ENCODE measurements around the gene SNAP23. TPM values are rescaled to one million over a fixed set of nuclear protein-coding genes. Genes with fewer than 3 reads are reported as not detected.
"Not testable (repeated sequence)": the region's sequence is repeated elsewhere in the genome, so short reads cannot be mapped to it uniquely, and the experiment has no call there.

The SNAP23 gene
- total RNA-seq, 1 experiment from 2014 or later = 60.7 TPM

DNA sequence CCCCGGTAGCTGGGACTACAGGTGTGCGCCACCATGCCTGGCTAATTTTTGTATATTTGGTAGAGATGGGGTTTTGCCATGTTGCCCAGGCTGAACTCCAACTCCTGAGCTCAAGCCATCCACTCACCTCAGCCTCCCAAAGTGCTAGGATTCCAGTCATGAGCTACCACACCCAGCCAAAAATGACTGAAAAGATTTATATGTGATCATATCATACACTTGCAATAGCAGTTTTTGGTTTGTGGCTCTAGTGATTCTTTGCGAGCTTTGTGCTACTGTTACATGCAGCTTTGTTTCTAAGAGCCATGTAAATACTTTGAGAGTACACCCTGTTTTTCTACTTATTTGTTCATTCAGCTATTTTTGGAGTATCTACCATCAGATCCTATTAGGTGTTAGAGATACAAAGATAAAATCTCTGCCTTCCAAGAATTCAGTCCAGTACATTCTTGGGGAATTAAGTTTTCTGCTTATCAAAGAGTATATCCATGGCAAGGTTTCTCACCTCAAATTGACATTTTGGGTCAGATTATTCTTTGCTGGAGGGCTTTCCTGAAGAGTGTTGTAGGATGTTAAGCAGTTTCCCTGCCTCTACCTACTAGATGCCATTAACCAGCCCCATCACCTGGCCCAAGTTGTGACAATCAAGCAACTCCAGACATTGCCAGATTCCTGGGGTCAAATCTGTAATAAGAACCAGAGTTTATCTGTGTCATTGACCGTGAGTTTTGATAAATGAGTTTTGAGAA lies 15.0 kb downstream of the SNAP23 start:
- no peak overlapping the region for H3K4me3 ChIP-seq
- no peak overlapping the region for H3K27ac ChIP-seq

DNA sequence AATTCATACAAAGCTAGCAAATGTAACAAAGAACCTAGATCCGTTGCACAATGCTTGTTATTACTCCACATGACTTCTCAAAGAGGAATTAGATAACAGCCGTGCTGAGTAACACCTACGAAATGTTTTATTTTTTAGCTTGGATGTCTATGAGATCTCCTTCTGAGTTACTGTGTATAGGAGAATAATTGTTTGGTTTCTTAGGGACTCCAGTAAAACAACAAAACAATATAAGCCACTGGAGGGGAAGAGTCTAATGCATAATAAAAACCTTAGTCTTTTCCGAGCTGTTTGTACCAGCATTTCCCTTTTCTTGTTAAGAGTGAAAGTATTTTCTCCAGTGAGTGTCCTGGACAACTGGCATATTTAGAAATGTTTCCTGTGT lies 15.6 kb downstream of the SNAP23 start:
- no peaks in the 10 kb centered on the region for H3K27me3 ChIP-seq
- H3K9me3 ChIP-seq (replicated peaks) = no peaks in the 10 kb centered on the region
- no peak overlapping the region for H3K27ac ChIP-seq
- H3K36me3 ChIP-seq = peaks cover 13% of the 10 kb centered on the region; the same call in 1 of the 2 replicates
- no peak for DNase-seq
- H3K4me3 ChIP-seq = no peak overlapping the region
- H3K4me1 ChIP-seq = no peaks in the 10 kb centered on the region

More for the DNA sequence above, 15.0 kb downstream of the SNAP23 start:
- Histone ChIP-seq H3K27me3 (no peaks in the 10 kb centered on the region), H3K9me3 (replicated peaks) (no peaks in the 10 kb centered on the region), H3K4me1 (no peaks in the 10 kb centered on the region), H3K36me3 (peaks cover 10% of the 10 kb centered on the region; the same call in 1 of the 2 replicates)
- no peak for DNase-seq

DNA sequence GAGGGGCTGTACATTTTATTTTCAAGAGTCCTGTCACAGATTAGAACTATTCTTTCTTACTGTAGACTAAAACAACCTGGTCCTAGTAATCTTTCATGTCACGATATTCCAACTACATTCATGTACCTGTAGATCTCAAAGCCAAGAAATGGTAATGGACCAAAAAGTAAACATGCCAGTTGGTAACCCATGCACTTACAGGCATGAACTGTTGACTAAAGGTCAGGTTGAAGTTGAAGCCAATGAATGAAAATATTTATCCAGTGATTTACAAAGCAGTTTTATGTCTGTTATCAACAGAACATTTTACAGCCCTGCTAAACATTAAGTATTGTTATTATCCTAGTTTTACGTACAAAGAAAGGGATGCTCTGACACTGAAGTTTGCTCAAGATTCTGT lies 27.9 kb downstream of the SNAP23 start:
- no peaks in the 10 kb centered on the region for H3K9me3 ChIP-seq (replicated peaks)
- peaks cover 23% of the 10 kb centered on the region for H3K36me3 ChIP-seq
- H3K27me3 ChIP-seq = no peaks in the 10 kb centered on the region
- H3K4me3 ChIP-seq = no peak overlapping the region
- no peak overlapping the region for H3K27ac ChIP-seq
- H3K4me1 ChIP-seq = no peaks in the 10 kb centered on the region
- DNase-seq = no peak

DNA sequence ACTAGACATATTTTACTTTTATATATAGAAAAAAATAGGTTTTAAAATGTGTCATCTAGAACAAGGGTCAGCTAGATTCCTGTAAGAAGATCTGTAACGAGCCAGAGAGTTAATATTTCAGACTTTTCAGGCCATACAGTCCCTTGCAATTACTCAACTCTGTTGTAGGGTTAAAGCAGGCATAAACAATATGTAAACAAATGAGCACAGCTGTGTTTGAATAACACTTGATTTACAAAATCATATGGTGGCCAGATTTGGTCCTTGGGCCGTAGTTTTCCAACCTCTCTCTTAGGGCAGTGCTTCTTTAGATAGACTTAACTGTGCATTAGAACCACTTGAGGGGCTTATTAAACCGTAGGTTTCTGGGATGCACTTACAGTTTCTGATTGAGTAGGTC lies 33.5 kb downstream of the SNAP23 start:
- H3K4me3 ChIP-seq = no peak overlapping the region
- no peak for DNase-seq
- H3K27ac ChIP-seq = no peak overlapping the region
- no peaks in the 10 kb centered on the region for H3K9me3 ChIP-seq (replicated peaks)
- H3K36me3 ChIP-seq = peaks cover 13% of the 10 kb centered on the region
- H3K27me3 ChIP-seq = no peaks in the 10 kb centered on the region
- H3K4me1 ChIP-seq = no peaks in the 10 kb centered on the region

DNA sequence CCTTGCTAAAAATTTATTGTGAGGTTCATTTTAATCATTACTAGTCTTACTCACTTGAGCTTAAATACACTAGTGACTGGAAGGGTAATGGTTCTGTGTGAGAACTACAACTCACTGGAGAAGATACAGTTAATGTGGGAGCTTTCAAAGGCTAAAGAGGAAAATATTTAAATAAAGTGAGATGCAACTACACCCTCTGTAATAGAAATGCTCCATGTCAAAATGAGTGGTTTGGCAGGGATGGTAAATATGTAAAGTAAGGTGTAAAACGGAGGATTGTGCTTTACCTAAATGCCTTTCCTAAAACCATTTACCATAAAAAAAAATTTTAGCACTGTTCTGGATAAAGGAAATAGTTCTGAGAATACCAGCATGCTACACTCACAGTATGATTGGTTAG lies 37.8 kb downstream of the SNAP23 start:
- Histone ChIP-seq H3K27me3 (no peaks in the 10 kb centered on the region), H3K9me3 (replicated peaks) (no peaks in the 10 kb centered on the region), H3K27ac (no peak overlapping the region), H3K4me3 (no peak overlapping the region), H3K4me1 (no peaks in the 10 kb centered on the region), H3K36me3 (peaks cover 22% of the 10 kb centered on the region)
- no peak for DNase-seq

GRCh38 chr15:42544853-42545629 lies 49.6 kb downstream of the SNAP23 start:
- Histone ChIP-seq H3K27ac (no peak overlapping the region), H3K9me3 (replicated peaks) (no peaks in the 10 kb centered on the region), H3K4me1 (peaks cover 7% of the 10 kb centered on the region), H3K27me3 (no peaks in the 10 kb centered on the region), H3K4me3 (no peak overlapping the region), H3K36me3 (peaks cover 11% of the 10 kb centered on the region)
- DNase-seq = no peak

DNA sequence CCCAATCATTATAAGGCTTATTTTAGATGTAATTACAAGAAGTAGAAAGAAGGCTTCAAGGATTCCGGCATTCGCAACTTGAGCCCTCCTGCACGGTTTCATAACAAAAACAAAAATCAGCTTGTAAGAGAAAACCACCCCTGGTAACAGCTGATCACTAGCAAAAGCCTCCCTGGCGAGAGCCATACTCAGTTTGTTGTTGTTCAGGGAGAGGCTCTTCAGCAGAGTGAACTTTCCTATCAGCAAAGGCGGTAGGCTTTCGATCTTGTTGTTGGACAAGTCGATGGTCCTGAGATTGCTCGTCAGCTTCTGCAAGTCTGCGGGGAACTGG lies 52.4 kb downstream of the SNAP23 start:
- peak in 1 of 2 experiments; percentile 60 for DNase-seq

DNA sequence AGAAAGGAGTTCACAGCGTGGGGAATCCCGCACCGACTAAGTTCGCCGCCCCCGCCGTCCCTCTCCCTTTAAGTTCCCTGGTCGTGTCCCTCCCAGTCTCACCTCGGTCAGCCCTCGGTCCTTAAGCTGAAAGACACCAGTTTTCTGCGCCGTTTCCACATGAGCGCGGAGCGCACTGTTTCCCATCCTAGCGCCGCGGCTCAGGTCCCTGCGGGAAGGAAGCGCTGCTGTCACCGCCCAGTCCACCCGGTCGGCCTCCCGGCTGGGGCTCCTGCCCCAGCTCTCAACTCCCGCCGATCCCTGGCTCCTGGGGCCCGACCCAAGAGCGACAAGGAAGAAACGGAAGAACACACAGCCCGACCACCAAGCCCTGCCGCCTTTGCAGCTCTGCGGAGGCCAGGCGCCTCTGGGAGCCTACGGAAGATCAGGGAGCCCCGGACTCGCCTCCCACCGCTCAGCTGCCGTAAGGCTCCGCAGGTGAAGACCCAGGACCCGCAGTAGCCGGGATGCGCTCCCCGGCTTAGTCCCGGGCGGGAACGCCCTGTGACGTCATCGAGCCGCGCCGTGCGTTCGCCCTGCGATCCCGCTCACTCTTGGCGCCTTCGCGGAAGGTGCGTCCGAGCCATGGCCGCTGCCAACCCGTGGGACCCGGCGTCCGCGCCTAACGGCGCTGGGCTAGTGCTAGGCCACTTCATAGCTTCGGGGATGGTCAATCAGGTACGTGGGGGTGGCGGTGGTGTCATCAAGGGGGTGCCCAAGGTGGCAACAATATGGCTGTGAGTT lies 53.0 kb downstream of the SNAP23 start, which contains the start of the genes HAUS2 and LRRC57:
TSS of gene HAUS2 (plus strand) at position 590 of the 783 bp plus-strand sequence. CDS start at position 625, 35 bp downstream.
TSS of gene LRRC57 (minus strand) at position 545 of the 783 bp plus-strand sequence. CDS start at position 186, 359 bp downstream.
- Histone ChIP-seq H3K4me3 (peak within 1 kb of the TSS; percentile 93), H3K36me3 (peaks cover 8% of the 10 kb centered on the region; the same call in 1 of the 2 replicates), H3K27me3 (no peaks in the 10 kb centered on the region), H3K27ac (peak within 1 kb of the TSS; percentile 74), H3K9me3 (replicated peaks) (no peaks in the 10 kb centered on the region), H3K4me1 (peaks cover 7% of the 10 kb centered on the region)
- DNase-seq = peak; percentile 85 to 90

More for the DNA sequence above, 52.4 kb downstream of the SNAP23 start:
- no peaks in the 10 kb centered on the region for H3K27me3 ChIP-seq
- peaks cover 7% of the 10 kb centered on the region; the same call in 1 of the 2 replicates for H3K36me3 ChIP-seq
- peaks cover 7% of the 10 kb centered on the region for H3K4me1 ChIP-seq
- no peaks in the 10 kb centered on the region for H3K9me3 ChIP-seq (replicated peaks)
- H3K27ac ChIP-seq = peak overlapping the region; percentile 74
- H3K4me3 ChIP-seq = peak overlapping the region; percentile 93

- Histone ChIP-seq H3K36me3 (0 out of 2 replicates have a peak, but pooled peaks cover 8% of the 10 kb centered on the region), H3K27me3 (no peaks in the 10 kb centered on the region), H3K4me1 (peaks cover 7% of the 10 kb centered on the region), H3K27ac (peak overlapping the region; percentile 74), H3K4me3 (peak overlapping the region; percentile 93), H3K9me3 (replicated peaks) (no peaks in the 10 kb centered on the region)
- DNase-seq = peak; percentile 52 to 68
Observed at GRCh38 chr15:42549032-42549491, 53.6 kb downstream of the SNAP23 start.

DNA sequence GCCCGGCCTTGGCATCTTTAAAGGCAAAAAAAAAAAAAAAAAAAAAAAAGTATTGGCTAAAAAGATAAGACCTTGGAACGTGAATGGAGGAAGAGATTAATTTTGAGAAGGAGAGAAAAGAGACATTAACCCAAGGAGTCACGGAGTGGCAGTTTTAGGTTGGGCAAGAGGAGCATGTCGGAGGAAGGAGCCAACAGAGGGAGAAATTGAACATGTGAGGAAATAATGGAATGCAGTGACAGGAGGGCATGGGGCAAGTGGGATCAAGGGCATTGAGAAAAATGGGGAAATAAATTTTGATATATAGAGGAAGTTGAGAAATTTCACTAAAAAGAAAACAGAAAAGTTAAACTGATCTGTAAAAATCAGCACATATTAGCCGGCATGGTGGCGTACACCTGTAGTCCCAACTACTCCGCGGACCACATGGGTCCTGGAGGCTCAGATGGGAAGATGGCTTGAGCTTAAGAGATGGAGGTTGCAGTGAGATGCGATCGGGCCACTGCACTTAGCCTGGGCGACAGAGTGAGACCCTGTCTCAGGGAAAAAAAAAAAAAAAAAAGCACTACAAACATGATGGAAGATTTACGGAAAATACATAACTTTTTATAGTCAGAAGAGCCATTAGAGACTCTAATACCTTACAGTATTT lies 54.4 kb downstream of the SNAP23 start:
- Histone ChIP-seq H3K27me3 (no peaks in the 10 kb centered on the region), H3K4me1 (peaks cover 7% of the 10 kb centered on the region), H3K27ac (no peak overlapping the region), H3K36me3 (0 out of 2 replicates have a peak, but pooled peaks cover 6% of the 10 kb centered on the region), H3K4me3 (peak overlapping the region; percentile 93), H3K9me3 (replicated peaks) (no peaks in the 10 kb centered on the region)
- DNase-seq = no peak

GRCh38 chr15:42553554-42553953 lies 58.1 kb downstream of the SNAP23 start:
- DNase-seq = no peak
- H3K4me3 ChIP-seq = no peak overlapping the region
- no peaks in the 10 kb centered on the region for H3K4me1 ChIP-seq
- no peak overlapping the region for H3K27ac ChIP-seq
- H3K27me3 ChIP-seq = no peaks in the 10 kb centered on the region
- no peaks in the 10 kb centered on the region for H3K9me3 ChIP-seq (replicated peaks)
- peaks cover 11% of the 10 kb centered on the region; the same call in 1 of the 2 replicates for H3K36me3 ChIP-seq

DNA sequence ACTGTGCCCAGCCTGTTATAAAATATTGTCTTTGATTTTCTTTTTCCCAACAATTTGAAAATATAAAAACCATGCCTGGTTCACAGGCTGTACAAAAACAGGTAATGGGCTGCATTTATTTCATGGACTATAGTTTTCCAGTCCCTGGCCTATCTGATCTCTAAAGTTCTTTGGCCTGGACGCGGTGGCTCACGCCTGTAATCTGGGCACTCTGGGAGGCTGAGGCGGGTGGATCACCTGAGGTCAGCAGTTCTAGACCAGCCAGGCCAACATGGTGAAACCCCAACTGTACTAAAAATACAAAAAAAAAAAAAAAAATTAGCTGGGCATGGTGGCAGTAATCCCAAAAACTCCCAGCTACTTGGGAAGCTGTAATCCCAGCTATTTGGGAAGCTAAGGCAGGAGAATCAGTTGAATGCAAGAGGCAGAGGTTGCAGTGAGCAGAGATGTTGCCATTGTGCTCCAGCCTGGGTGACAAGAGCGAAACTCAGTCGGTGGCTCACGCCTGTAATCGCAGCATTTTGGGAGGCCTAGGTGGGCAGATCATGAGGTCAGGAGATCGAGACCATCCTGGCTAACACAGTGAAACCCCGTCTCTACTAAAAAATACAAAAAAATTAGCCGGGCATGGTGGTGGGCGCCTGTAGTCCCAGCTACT lies 61.2 kb downstream of the SNAP23 start:
- not testable (repeated sequence) for H3K27ac ChIP-seq; H3K4me3 ChIP-seq; H3K27me3 ChIP-seq; DNase-seq; H3K9me3 ChIP-seq (replicated peaks); H3K4me1 ChIP-seq
- peaks cover 38% of the 10 kb centered on the region for H3K36me3 ChIP-seq

- no peak overlapping the region for H3K27ac ChIP-seq
- no peak overlapping the region for H3K4me3 ChIP-seq
- no peak for DNase-seq
- H3K4me1 ChIP-seq = no peaks in the 10 kb centered on the region
- peaks cover 49% of the 10 kb centered on the region for H3K36me3 ChIP-seq
- no peaks in the 10 kb centered on the region for H3K27me3 ChIP-seq
- H3K9me3 ChIP-seq (replicated peaks) = no peaks in the 10 kb centered on the region
Observed at GRCh38 chr15:42558739-42559138, 63.3 kb downstream of the SNAP23 start.
